Measurements from ENCODE around the gene HSPB6. TPM values are rescaled to one million over a fixed set of nuclear protein-coding genes. Genes with fewer than 3 reads are reported as not detected.
"Not testable (repeated sequence)": the region's sequence is repeated elsewhere in the genome, so short reads cannot be mapped to it uniquely, and the experiment has no call there.

The HSPB6 gene
- polyA plus RNA-seq, 1 donor (not counting 4 experiments of a cell fraction or from before 2014, with no cell fraction given), result not detected

- peaks cover 63 to 65% of the 10 kb centered on the region in 2 experiments for H3K36me3 ChIP-seq (ENCODE audit: control insufficient read depth in 2 of 2, extremely low read depth in 1 of 2, insufficient read depth in 2 of 2, low read length in 2 of 2)
- no peak overlapping the region for H3K4me3 ChIP-seq (ENCODE audit: control insufficient read depth in 2 of 3, extremely low read depth in 1 of 3, insufficient read depth in 2 of 3, low read depth in 1 of 3, low read length in 3 of 3)
- H3K4me2 ChIP-seq (ENCODE audit: control insufficient read depth, extremely low read depth, insufficient read depth, low read depth, low read length), result no peak overlapping the region
- no peaks in the 10 kb centered on the region for H3K9me3 ChIP-seq (ENCODE audit: control insufficient read depth, low read depth, low read length)
- FAIRE-seq (no peak), DNase-seq (ENCODE audit: low read depth, low spot score) (no peak)
- H3K9ac ChIP-seq (ENCODE audit: control insufficient read depth, extremely low read depth, insufficient read depth, low read length), result no peak overlapping the region
- no peaks in the 10 kb centered on the region for H3K27me3 ChIP-seq (ENCODE audit: control insufficient read depth, extremely low read depth, insufficient read depth, low read length)
- dilution Hi-C loops (cut with MboI; ENCODE audit: extremely low pct_ligation_motif_present, low sequenced_read_pairs), result no loop called here
- no peak for TF ChIP-seq EZH2 (IDR thresholded peaks at IDR 0.05; ENCODE audit: low read length)
- TF ChIP-seq CTCF (optimal IDR thresholded peaks at IDR 0.05 in 1 of 3, IDR thresholded peaks at IDR 0.05 in 1 of 3, conservative IDR thresholded peaks at IDR 0.05 in 1 of 3; ENCODE audit: extremely low read depth in 1 of 3, insufficient read depth in 2 of 3, low read length in 3 of 3), result no peak
- H3K4me1 ChIP-seq (ENCODE audit: control insufficient read depth, extremely low read depth, insufficient read depth, low read length), result peaks cover 2% of the 10 kb centered on the region
- no peaks in the 10 kb centered on the region for H3K9me1 ChIP-seq (ENCODE audit: control insufficient read depth, extremely low read depth, insufficient read depth, low read length)
- H4K20me1 ChIP-seq (ENCODE audit: control insufficient read depth, extremely low read depth, insufficient read depth, low read length), result peaks cover 4% of the 10 kb centered on the region
- no peak overlapping the region for H2AFZ ChIP-seq (ENCODE audit: control insufficient read depth, low read length)
- no peak overlapping the region for H3K27ac ChIP-seq (ENCODE audit: control insufficient read depth, insufficient read depth, low read length)
- H3K79me2 ChIP-seq (ENCODE audit: control insufficient read depth, insufficient read depth, low read length), result peaks cover 33% of the 10 kb centered on the region
These were observed 32.3 kb downstream of the HSPB6 start for GRCh38 chr19:35724560-35724959.

GRCh38 chr19:35724132-35724531 lies 32.7 kb downstream of the HSPB6 start:
- H3K9ac ChIP-seq (ENCODE audit: control insufficient read depth, extremely low read depth, insufficient read depth, low read length); H2AFZ ChIP-seq (ENCODE audit: control insufficient read depth, low read length); H3K4me1 ChIP-seq (ENCODE audit: control insufficient read depth, extremely low read depth, insufficient read depth, low read length); dilution Hi-C loops (cut with MboI; ENCODE audit: extremely low pct_ligation_motif_present, low sequenced_read_pairs); H3K9me3 ChIP-seq (ENCODE audit: control insufficient read depth, low read depth, low read length); H3K27me3 ChIP-seq (ENCODE audit: control insufficient read depth, extremely low read depth, insufficient read depth, low read length); H3K4me3 ChIP-seq (ENCODE audit: control insufficient read depth in 2 of 3, extremely low read depth in 1 of 3, insufficient read depth in 2 of 3, low read depth in 1 of 3, low read length in 3 of 3); DNase-seq (ENCODE audit: low read depth, low spot score); H3K4me2 ChIP-seq (ENCODE audit: control insufficient read depth, extremely low read depth, insufficient read depth, low read depth, low read length); H3K9me1 ChIP-seq (ENCODE audit: control insufficient read depth, extremely low read depth, insufficient read depth, low read length); H4K20me1 ChIP-seq (ENCODE audit: control insufficient read depth, extremely low read depth, insufficient read depth, low read length); H3K27ac ChIP-seq (ENCODE audit: control insufficient read depth, insufficient read depth, low read length); FAIRE-seq: not testable (repeated sequence)
- H3K36me3 ChIP-seq (ENCODE audit: control insufficient read depth in 2 of 2, extremely low read depth in 1 of 2, insufficient read depth in 2 of 2, low read length in 2 of 2), result peaks cover 60 to 62% of the 10 kb centered on the region in 2 experiments
- peaks cover 37% of the 10 kb centered on the region for H3K79me2 ChIP-seq (ENCODE audit: control insufficient read depth, insufficient read depth, low read length)

- Histone ChIP-seq H3K4me2 (ENCODE audit: control insufficient read depth, extremely low read depth, insufficient read depth, low read depth, low read length) (no peak overlapping the region), H3K9me1 (ENCODE audit: control insufficient read depth, extremely low read depth, insufficient read depth, low read length) (no peaks in the 10 kb centered on the region), H3K36me3 (ENCODE audit: control insufficient read depth in 2 of 2, extremely low read depth in 1 of 2, insufficient read depth in 2 of 2, low read length in 2 of 2) (peaks cover 56 to 57% of the 10 kb centered on the region in 2 experiments), H3K4me3 (ENCODE audit: control insufficient read depth in 2 of 3, extremely low read depth in 1 of 3, insufficient read depth in 2 of 3, low read depth in 1 of 3, low read length in 3 of 3) (no peak overlapping the region), H4K20me1 (ENCODE audit: control insufficient read depth, extremely low read depth, insufficient read depth, low read length) (peaks cover 4% of the 10 kb centered on the region), H3K9ac (ENCODE audit: control insufficient read depth, extremely low read depth, insufficient read depth, low read length) (no peak overlapping the region), H3K79me2 (ENCODE audit: control insufficient read depth, insufficient read depth, low read length) (peaks cover 42% of the 10 kb centered on the region), H3K9me3 (ENCODE audit: control insufficient read depth, low read depth, low read length) (no peaks in the 10 kb centered on the region), H3K27ac (ENCODE audit: control insufficient read depth, insufficient read depth, low read length) (no peak overlapping the region), H3K4me1 (ENCODE audit: control insufficient read depth, extremely low read depth, insufficient read depth, low read length) (peaks cover 8% of the 10 kb centered on the region), H2AFZ (ENCODE audit: control insufficient read depth, low read length) (no peak overlapping the region), H3K27me3 (ENCODE audit: control insufficient read depth, extremely low read depth, insufficient read depth, low read length) (no peaks in the 10 kb centered on the region)
- dilution Hi-C loops (cut with MboI; ENCODE audit: extremely low pct_ligation_motif_present, low sequenced_read_pairs), result no loop called here
- FAIRE-seq (no peak), DNase-seq (ENCODE audit: low read depth, low spot score) (no peak)
- no peak for TF ChIP-seq CTCF (optimal IDR thresholded peaks at IDR 0.05 in 1 of 3, IDR thresholded peaks at IDR 0.05 in 1 of 3, conservative IDR thresholded peaks at IDR 0.05 in 1 of 3; ENCODE audit: extremely low read depth in 1 of 3, insufficient read depth in 2 of 3, low read length in 3 of 3)
These were observed 33.2 kb downstream of the HSPB6 start for GRCh38 chr19:35723671-35724070.
